ENCODE results near the gene ISLR.

Gene ISLR

DNA sequence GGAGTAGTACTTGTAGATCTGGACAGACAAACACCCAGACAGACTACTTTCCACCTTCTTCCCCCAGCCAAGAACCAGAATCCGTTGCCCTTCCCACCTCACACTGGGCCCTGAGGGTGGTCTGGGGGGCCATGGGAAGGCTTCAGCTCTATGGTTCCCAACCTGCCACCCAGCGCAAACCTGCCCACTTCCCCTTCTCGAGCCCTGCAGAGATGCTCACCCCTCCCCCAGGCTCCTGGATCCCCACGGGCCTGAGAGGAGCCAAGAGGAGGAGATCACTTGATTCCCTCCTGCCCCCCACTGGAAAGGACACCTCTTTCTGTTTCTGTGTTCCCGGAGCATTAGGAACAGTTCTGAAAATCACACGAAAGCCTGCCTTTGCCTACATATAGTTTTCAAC is 20.4 kb downstream of the ISLR start:
- DNase-seq (ENCODE audit: low read depth) = no peak

DNA sequence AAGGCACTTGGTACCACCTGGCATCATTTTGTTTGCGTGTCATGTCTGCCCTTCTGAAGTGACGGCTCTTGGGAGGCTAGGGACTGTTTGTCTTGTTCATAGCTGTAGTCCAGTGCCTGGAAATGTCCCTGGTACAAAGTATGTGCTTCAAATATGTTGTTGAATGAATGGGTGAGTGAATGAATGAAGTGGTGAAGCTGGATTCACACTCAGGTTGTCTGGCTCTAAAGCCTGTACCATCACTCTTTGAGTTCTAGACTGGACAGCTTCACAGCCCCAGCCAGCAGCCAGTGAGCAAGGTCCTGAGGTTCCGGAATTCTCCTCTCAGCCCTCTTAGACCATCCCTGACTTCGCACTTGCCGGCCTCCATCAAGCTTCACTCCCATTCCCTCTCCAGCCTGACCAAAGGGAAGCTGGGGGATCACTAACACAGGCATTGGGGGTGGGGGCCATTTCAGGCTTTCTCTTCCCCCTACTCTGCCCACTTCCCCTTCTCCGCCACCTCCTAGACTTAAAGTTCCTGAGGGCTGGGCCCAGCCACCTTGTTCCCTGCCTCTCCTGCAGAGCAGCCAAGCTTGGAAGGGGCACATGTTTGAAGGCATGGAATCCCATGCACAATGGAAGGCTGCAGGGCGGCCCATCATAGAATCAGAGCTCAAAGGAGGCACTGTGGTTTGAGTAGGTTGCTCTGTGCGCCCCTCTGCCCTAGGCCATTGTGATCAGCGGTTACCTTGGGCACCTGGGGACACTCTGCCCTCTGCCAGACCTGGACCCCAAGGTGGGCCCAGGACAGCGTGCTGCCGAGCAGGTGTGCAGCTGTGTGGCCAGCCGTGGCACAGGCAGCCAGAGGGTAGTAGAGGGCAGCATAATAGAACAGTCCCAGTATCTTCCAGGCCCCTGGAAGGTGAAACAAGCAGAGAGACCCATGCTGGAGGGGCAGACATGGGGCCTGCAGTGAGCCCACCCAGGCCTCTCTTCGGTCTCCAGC is 21.4 kb downstream of the ISLR start:
- no peak for DNase-seq (ENCODE audit: low read depth)

DNA sequence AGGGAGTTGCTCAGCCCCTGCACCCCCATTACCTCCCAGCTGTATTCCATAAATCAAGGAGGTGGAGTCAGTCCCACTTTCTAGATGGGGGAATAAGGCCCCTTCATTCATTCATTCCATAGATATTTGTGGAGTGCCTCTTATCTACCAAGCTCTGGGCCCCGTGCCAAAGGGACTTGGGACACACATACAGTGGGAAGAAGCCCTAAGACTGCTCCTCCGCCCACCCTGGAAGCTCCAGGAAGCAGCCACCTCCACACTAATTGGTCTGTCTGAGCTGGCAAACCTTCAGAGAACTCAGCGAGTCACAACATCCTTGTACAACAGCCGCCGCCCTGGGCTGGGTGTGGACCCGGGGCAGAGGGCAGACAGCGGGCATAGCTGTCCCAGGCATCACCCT is 22.7 kb downstream of the ISLR start:
- peak; percentile 78 for DNase-seq (ENCODE audit: low read depth)

DNA sequence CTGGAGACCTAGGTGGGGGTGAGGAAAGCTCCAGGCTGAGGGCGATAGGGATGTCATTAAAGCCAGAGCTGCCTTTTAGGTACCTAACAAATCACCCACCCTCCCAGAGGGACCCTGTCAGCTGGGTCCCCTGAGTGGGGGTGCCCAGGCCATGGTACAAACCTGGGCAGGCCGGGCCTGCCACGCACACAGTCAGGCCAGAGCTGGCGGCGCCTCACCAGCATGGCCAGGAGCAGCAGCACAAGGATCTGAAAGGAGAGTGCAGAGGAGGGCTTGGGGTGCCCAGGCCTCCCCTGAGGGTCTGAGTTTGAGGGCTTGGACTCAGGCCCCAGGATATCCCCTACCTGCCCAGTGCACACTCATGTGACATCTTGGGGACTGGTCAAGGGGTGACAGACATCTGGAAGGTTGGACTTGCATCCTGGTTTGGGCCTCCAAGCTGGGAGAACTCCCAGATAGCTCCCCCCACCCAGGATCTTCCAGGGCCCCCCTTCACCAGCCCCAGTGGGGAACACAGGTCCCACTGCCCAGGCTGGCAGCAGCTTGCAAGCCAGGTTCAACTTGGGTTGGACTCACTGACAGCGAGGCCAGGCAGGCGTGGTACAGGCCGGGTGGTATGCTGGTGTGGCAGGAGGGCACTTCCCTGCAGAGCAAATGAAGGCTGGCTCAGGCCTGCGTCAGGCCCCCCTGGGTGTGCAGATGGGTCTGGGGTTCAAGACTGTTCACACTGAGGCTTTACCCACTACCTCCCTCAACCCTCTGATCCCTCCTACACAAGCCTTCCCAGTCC is 23.9 kb downstream of the ISLR start:
- no peak for DNase-seq (ENCODE audit: low read depth)

DNA sequence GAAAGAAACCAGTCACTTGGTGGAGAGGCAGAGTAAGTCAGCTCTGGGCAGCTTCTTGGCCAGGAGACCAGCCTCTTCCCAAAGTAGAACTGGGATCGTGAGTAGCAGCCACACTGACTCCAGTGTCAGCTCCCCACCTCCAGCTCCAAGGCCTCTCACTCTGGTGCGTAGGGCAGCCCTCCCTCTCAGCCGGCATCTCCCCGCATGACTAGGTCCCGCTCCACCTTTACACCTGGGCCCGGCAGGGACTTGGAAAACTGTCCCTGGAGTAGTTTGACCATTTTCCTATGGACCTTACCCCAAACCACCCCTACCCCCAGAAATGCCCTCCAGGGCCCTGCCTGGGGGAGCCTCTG is 25.8 kb downstream of the ISLR start:
- DNase-seq (ENCODE audit: low read depth) = no peak

DNA sequence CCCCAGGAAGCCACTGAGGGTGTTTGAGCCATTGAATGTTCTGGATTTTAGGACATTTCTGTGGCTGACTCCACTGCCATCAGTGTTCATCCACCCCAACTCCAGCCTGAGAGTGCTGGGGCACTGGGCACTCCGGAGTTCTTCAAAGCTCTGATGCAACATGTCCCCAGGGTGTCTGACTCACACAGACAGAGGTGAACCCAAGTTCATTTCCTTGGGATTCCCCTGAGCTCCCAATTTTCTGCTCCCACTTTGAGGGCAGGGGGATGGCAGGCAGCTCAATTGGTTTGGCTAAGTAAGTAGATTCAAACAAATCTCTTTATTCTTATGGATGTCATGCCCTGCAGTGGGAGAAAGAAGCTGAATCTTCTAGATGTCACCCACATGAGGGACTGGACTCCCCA is 26.9 kb downstream of the ISLR start:
- peak; percentile 29 for DNase-seq (ENCODE audit: low read depth)

DNA sequence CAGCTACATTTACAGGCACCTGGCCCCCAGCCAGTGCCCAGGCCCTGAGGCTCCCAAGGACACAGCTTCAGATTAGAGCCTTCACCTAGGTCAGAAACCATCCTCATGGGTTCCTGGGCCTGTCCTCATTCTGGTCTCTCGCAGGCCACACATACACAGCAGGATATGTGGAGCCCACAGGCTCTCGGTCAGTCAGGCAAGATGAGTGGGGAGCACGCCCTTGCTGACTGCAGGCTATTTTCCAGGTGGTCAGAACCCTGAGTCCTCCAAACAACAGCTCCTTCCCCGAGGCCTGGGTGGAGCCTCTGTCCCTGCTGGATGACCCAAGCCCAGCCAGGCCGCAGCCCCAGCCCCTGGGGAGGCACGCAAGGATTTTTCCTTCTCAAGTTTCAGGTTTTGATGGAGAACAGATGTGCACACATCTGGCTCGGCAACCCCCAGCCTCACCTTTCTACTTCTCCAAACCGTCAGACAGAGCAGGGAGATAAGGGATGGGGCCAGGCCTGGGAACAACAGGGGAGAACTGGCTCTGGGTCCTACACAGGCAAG is 27.4 kb downstream of the ISLR start:
- DNase-seq (ENCODE audit: low read depth) = no peak

DNA sequence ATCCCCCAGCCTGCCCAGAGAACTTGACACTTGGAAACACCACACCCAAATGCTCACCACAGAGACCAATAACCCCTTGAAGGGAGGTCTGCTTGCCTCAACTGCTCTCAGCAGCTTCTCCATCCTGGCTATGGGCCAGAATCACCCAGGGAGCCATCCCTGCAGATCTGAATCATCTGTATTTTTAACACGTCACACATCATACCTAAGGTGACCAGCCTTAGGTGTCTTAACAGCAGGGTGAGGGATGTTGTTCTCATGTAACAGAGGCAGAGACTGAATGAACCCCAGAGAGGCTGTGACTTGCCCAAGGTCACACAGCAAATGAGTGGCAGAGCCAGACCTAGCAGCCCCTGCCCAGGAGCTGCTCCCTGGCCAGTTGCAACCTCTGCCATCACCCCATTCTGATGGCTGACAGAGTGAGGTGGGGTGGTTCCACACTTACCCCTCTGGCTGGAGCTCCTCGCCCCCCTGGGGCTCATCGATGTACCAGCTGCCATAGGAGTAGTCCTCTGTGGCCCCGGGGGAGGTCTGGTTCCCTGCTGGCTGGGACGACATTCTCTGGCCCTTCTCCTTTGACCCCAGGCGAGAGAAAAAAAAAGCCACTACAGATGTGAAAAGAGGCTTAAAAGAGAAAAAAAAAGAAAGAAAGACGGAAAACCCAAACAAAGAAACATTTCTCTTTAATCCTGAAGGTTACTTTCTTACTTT is 28.4 kb downstream of the ISLR start:
- DNase-seq (ENCODE audit: low read depth) = no peak

DNA sequence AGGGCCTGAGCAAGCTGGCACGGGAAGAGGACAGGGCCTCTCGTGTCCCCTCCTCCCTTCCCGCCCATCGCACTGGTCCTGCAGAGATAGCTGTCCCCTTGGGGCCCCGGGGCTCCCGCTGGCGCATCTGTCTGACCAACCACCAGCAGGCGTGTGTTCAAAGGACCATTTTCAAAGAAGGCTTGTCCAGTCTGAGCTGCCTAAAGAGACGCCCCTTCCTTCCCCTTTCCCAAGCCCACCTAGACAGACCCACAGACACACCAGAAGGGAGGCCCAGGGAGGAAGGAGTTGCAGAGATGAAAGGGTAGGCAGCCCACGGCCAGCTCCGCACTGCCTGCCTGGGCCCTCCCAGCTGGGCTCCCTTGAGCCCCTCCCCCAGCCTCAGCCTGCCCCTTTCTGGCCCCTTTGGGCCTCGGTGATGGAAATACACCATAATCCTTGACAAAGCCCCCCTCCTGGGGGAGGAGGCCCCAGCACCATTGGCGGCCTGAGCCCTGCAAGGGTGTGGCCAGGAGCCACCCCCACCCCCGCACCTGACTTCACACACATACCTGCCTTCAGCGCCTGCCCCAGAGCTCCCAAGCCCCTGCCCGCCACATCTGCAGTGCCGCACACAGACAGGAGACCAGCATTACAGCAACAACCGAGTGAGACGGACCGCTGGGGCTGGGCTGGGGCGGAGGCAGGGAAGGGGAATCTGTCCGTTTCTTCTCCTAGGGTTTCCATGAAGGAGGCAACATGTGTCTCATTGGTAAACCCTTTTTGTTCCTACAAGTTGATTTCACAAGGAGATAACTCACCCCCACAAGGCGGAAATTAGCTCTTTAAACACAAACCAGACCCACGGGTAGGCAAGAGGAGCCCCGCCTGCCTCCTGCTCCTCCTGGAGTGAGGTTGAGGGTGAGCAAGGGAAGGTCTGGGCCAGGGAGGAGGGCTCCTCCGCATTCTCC is 29.2 kb downstream of the ISLR start, which contains the start of gene STRA6:
STRA6 (minus strand) TSS at position 336 of the 950 bp plus-strand sequence. CDS start 520 bp downstream, outside the sequence.
- DNase-seq (ENCODE audit: low read depth) = no peak

DNA sequence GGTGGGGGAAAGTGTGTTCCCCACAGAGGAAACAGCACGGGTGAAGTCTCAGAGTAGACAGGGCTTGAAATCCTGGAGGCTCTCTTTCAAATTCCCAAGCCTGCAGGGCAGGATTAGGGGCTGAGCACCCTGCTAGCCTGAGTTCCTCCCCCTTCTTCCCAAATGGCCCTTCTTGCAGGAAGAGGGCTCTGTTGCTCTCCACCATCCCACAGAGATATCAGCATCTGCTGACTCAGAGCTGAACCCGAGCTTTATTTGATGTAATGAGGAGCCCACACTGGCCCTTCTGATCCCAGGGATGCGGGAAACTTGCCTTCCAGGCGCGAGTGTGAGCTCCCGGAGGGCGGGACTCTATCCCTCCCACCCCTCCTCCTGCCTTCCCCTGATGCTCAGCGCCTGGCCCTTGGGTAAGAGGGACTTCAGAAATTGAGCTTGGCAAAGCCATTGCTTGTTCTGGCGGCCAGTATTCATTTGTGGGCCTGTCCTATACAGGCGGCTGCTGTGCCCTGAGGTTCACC is 30.5 kb downstream of the ISLR start:
- no peak for DNase-seq (ENCODE audit: low read depth)

DNA sequence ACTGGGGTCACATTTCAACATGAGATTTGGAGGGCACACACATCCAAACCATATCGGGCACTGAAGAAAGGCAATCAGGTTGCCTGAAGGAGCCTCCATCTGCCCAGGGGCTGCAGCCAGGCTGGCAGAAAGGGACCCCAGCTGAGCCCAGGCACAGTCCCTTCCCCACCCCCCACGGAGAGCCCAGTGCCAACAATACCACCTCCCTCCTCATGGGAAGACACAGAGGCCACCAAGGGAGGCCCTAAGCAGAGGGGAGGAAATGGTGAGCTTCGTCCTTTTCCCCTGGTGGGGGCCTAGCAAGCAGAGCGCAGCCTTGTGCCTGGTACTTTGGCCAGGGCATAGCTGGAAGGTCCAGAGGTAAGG is 32.1 kb downstream of the ISLR start:
- DNase-seq (ENCODE audit: low read depth) = no peak

DNA sequence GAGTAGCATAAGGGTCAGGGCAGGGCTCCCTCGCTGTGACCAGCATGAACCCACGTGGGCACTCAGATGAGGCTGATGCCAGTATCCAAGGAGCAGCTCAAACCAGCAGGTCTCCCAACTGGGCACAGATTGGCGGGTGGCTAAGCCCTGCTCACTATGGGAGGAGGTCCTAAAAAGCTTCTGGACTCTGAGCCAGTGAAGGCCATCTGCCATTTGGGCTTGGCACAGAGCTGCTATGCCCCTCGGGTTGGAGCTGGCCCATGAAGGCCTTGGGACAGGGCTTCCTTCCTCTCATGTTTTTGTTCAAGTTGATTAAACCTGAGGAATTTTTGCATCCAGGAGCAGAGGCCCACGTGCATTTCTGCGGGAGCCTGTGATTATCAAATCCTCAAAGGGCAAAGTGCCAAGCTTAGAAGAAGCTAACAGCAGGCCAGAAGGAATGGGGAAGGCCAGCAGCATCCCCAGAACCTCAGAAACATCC is 33.3 kb downstream of the ISLR start:
- no peak for DNase-seq (ENCODE audit: low read depth)

DNA sequence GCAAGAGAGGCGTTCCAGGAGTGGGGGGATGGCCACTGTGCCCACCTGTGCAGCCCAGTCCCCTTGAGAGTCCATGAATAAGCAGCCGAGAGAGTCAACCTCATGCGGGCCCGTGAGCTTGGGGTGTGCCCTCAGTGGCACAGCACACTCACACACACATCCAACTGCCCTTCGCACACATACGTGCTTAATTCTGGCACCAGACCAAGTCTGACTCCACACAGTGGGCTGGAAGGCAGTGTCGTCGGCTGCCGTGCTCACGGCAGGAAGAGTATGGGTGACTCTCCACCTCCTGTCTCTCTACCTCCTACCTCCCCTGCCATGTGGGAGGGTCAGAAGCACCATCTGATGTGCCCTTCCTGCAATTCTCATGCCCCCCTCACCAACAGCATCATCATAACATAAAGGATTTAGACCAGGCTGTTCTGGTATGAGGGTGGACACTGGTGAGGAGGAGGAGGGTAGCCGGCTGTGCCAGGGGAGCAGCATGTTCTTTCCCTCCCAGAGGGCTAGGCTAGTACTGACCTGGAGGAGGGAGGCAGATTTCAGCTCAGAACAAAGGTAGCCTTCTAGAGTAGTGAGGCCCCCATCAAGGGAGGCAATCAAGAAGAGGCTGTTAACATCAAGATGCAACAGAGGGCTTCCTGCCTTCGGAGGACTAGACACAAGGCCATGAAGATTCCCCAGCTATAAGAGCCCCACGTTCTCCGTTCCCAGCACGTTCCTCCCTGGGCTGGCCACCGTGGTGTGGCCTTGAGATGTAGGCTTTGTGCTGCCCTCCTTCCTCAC is 34.3 kb downstream of the ISLR start:
- no peak for DNase-seq (ENCODE audit: low read depth)

DNA sequence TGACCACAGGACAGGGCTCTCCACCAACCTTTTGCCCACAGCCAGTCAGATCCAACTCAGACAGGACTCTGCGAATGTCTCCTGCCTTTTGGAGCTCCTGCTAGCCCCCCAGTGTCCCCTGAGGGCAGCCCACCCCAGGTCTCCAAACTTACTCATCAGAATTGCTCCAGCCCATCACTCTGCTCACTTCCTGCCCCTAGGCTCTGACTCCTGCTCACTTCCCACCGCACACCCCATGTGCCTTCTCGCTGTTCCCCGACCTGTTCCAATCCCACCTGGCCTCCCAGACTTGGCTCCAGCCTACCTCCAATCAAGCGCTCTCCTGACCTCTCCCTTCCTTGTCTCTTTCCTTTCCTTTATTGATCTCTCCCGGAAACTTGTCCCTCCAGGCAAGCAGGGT is 35.0 kb downstream of the ISLR start:
- no peak for DNase-seq (ENCODE audit: low read depth)

DNA sequence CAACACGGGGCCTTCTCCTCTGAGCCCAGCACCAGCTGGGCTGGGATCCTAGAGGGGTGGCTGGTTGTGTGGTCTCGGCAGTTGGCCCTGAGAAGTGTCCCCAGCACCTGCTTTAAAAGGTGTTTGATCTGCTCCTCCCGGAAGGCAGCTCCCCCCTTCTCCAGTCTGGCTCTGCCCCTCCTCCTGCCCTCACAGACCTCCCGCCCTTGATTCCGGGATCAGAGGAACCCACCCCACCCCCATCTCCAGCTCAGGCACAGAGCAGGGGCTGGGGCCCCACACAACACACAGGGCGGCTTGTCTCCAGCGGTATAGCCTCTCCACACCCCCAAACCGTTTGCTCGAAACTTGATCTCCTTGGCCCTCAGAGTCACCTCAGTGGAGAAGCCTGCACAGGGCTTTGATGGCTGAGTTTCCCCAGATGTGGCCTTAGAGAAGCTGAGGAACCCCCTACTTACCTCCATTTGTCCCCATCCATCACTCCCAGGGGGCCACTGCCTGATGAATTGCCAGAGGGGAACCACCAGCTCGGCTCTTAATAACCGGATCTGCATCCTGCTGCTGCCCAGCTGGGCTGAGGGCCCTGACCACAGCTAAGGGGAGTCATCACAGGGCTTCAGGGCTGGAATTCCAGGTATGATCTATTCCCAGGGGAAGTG is 35.5 kb downstream of the ISLR start:
- DNase-seq (ENCODE audit: low read depth) = no peak

DNA sequence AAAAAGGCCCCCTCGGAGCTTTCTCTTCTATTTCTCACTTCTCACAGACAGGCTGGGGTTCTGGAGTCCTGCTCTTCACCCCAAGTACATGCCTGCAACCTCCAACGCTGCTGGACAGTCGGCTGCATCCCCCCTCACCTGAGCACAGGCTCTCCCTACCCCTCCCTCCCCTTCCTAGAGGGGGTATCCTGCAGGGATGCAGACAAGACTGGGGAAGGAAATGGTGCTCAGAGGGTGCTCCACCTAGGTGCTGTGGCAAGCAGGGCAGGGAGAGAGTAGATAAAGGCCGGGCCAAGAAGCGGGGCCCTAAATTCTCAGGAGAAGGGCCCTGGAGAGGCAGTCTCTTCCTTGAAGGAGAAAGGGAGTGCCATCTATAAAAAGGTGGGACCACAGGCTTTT is 36.0 kb downstream of the ISLR start:
- DNase-seq (ENCODE audit: low read depth) = no peak

DNA sequence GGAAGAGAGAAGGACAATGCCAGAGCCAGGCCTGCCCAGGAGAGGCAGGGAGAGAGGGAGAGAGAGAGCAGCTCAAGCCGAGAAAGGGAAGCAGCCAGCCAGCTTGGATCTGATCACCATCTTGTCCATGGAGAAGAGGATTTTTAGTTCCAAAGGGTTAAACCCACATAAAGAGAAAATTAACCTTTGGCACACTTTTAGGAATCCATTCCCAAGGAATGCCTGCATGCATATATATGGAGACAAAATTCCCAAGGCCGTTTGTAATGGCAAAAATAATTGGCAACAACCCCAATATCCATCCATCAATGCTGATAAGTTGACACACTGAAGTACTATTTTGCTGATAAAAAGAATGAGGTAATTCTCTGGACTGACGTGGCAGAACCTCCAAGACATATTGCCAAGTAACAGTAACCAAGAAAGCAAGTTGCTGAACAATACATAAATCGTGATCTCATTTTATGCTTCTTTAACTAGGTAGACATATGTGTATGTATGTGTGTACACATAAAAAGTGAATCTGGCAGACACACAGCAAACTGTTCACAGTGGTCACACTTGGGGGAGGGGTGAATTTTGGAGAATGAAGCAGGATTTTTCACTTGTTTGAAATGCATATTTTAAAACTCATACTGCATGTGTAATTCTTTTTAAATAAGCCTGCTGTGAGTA is 36.6 kb downstream of the ISLR start:
- DNase-seq (ENCODE audit: low read depth) = no peak

DNA sequence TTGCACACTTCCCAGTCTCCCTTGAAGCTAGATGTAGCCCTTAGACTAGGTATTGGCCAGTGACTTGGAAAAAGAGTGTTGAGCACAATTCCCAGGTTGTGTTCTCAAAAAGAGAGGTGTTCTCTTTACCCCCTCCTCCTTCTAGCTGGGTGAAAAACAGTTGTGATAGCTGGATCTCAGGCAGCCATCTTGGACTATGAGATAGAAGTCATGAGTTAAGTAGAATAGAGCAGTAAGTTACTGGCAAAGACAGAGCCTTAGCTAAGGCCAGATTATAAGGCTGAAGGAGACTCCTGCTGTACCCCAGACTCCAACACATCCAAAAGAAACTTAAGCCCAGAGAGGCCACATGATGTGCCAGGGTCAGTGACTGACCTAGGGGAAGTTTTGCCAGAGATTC is 37.2 kb downstream of the ISLR start:
- DNase-seq (ENCODE audit: low read depth) = no peak

DNA sequence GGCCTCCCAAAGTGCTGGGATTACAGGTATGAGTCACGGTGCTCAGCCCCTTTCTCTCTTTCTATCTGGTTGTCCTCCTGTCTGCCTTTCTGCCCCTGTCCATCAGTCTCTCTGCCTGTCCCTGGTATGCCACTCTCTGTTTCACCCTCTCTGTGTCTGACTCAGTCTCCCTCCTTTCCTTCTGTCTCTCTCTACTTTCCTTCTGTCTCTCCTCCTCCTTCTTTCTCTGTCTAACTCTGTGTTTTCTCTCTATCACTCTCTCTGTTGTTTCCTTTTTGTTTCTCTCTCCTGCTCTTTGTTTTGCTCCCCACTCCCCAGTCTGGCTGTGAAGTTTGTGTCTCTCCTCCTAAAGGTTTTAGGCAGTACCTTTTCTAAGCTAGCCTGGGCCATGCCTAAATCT is 38.1 kb downstream of the ISLR start:
- no peak for DNase-seq (ENCODE audit: low read depth)
